ENCODE measurements around the gene TRMT1.
A peak's percentile ranks its signal among the peaks of the same experiment; 100 is the strongest.

Gene TRMT1

DNA sequence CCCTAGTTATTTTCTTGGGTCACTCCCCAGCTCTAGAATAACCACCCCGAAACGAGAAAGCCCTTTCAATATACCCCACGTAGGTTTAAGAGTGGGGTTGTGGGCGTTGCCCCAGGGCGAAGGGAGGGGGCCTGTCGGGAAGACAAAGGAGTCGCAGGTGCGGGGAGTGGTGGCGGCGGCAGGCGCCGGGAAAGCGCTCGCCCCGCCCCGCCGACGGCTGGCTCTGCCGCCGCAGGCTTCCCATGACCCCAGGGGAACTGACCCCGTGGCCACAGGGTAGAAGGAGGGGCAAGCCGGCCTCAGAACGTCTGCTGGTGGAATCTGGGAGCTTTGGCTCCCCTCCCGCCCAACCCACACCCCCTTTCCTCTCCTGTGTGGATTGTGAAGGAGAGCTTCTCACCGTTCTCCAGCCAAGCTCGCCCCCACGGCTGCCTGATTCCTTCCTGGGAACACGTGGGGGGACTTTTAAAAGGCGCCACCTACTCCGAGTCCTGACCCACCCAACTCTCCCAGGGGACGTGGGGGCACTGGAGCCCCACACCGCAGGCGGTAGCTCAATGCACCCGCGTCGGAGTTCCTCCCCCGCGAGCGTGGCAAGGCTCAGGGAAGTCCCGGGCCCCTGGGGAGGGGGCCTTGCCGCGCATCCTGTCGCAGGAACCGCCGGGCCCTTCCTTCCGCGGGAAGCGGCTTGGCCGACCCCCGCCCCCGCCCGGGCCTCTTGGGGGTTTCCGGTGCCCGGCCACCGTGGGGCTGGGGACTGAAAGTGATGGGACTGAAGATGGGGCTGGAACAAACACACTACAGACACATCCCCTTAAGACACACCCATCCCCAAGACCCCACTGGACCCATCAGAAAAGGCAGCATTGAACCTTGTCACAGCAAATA lies 39.2 kb upstream of the TRMT1 start:
- Histone ChIP-seq H3K9ac (peak overlapping the region; percentile 98; the same call in 1 of the 2 replicates), H3K27me3 (ENCODE audit: insufficient read depth, low read depth) (no peaks in the 10 kb centered on the region; the same call in 1 of the 2 replicates), H3K4me3 (IDR thresholded peaks at IDR 0.05; ENCODE audit: insufficient read depth, low read depth, low read length) (no peak overlapping the region)

DNA sequence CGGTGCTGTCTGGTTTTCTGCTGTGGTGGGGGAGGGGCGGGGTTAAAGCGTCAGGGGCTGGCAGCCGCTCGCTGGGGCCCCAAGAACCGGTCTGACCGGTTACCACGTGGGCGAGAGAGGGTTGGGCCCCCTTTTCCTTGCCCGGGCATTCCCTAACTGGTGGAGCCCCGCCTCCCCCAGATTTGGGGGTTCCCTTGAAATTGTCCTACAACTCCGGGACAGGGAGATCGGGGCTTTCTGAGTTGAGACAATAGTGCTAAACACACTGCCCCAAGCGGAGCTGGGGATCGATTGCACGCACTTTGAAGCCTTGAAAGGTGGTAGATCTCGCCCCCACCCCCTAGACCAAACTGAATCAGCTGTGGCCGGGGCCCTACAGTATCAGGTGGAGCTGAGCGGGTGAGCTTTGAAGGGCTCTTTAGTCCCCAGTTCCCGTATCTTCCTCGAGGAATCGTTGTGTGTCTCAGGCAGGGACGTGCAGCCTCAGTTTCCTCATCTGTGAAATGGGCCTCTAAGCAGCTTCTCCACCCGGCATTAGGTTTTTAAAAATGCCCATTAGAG lies 38.5 kb upstream of the TRMT1 start:
- Histone ChIP-seq H3K4me2 (peak overlapping the region; percentile 100), H3K4me3 (IDR thresholded peaks at IDR 0.05; ENCODE audit: insufficient read depth, low read depth, low read length) (no peak overlapping the region), H2AFZ (ENCODE audit: low read depth) (peak overlapping the region; percentile 16; the same call in 1 of the 2 replicates), H4K20me1 (ENCODE audit: insufficient read depth) (no peaks in the 10 kb centered on the region), H3K4me1 (ENCODE audit: low read depth, poor library complexity, severe bottlenecking) (peaks cover 26% of the 10 kb centered on the region), H3K79me2 (ENCODE audit: insufficient read depth, low read depth) (peaks cover 13% of the 10 kb centered on the region; the same call in 1 of the 2 replicates), H3K36me3 (ENCODE audit: insufficient read depth) (no peaks in the 10 kb centered on the region), H3K9ac (peak overlapping the region; percentile 98; the same call in 1 of the 2 replicates), H3K27me3 (ENCODE audit: insufficient read depth, low read depth) (no peaks in the 10 kb centered on the region; the same call in 1 of the 2 replicates), H3K27ac (peak overlapping the region; percentile 96)
- TF ChIP-seq, protein P1, sequence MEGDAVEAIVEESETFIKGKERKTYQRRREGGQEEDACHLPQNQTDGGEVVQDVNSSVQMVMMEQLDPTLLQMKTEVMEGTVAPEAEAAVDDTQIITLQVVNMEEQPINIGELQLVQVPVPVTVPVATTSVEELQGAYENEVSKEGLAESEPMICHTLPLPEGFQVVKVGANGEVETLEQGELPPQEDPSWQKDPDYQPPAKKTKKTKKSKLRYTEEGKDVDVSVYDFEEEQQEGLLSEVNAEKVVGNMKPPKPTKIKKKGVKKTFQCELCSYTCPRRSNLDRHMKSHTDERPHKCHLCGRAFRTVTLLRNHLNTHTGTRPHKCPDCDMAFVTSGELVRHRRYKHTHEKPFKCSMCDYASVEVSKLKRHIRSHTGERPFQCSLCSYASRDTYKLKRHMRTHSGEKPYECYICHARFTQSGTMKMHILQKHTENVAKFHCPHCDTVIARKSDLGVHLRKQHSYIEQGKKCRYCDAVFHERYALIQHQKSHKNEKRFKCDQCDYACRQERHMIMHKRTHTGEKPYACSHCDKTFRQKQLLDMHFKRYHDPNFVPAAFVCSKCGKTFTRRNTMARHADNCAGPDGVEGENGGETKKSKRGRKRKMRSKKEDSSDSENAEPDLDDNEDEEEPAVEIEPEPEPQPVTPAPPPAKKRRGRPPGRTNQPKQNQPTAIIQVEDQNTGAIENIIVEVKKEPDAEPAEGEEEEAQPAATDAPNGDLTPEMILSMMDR (conservative IDR thresholded peaks at IDR 0.05; ENCODE audit: low read depth, low read length) = 0 out of 2 replicates have a peak, but pooled peaks have one; percentile 21

More for the DNA sequence above, 39.2 kb upstream of the TRMT1 start:
- Histone ChIP-seq H2AFZ (ENCODE audit: low read depth) (peak overlapping the region; percentile 27; the same call in 1 of the 2 replicates), H3K36me3 (ENCODE audit: insufficient read depth) (no peaks in the 10 kb centered on the region), H3K79me2 (ENCODE audit: insufficient read depth, low read depth) (peaks cover 13% of the 10 kb centered on the region; the same call in 1 of the 2 replicates), H3K4me1 (ENCODE audit: low read depth, poor library complexity, severe bottlenecking) (peaks cover 26% of the 10 kb centered on the region), H3K27ac (peak overlapping the region; percentile 96), H4K20me1 (ENCODE audit: insufficient read depth) (no peaks in the 10 kb centered on the region), H3K4me2 (peak overlapping the region; percentile 100)
- TF ChIP-seq, protein P1 (conservative IDR thresholded peaks at IDR 0.05; ENCODE audit: low read depth, low read length) = 0 out of 2 replicates have a peak, but pooled peaks have one; percentile 2

DNA sequence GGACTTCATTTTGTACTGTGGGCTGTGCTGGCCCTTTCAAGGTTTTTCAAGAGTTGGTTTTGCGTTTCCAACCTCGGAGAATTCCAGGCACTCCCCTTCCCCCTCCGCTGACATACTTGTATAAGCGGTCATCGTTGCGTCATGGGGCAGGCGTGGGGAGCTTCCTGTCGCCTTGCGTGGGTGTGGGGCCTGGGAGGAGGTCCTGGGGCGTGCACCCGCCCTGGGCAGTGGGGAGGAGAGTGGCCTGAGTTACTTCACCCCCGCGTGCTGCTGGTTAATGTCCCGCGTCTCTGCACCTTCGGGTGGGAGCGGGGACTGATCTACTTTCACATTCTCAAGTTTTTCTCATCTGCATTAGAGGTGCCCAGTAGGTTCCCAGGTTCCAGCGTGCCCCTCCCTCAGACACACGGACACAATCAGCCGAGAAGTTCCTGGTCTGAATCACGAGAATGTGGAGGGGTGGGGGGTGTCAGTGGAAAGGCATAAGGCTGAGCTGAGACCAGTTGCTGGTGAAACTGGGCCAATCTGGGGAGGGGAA lies 37.8 kb upstream of the TRMT1 start:
- no peak overlapping the region for H2AFZ ChIP-seq (ENCODE audit: low read depth)
- TF ChIP-seq, protein P1 (conservative IDR thresholded peaks at IDR 0.05; ENCODE audit: low read depth, low read length) = no peak
- no peaks in the 10 kb centered on the region; the same call in 1 of the 2 replicates for H3K27me3 ChIP-seq (ENCODE audit: insufficient read depth, low read depth)
- no peaks in the 10 kb centered on the region for H3K36me3 ChIP-seq (ENCODE audit: insufficient read depth)
- H4K20me1 ChIP-seq (ENCODE audit: insufficient read depth) = no peaks in the 10 kb centered on the region
- H3K79me2 ChIP-seq (ENCODE audit: insufficient read depth, low read depth) = peaks cover 13% of the 10 kb centered on the region; the same call in 1 of the 2 replicates
- H3K4me2 ChIP-seq = peak overlapping the region; percentile 100
- peak overlapping the region; percentile 98 for H3K9ac ChIP-seq
- no peak overlapping the region for H3K4me3 ChIP-seq (IDR thresholded peaks at IDR 0.05; ENCODE audit: insufficient read depth, low read depth, low read length)
- H3K4me1 ChIP-seq (ENCODE audit: low read depth, poor library complexity, severe bottlenecking) = peaks cover 24% of the 10 kb centered on the region
- peak overlapping the region; percentile 96 for H3K27ac ChIP-seq

DNA sequence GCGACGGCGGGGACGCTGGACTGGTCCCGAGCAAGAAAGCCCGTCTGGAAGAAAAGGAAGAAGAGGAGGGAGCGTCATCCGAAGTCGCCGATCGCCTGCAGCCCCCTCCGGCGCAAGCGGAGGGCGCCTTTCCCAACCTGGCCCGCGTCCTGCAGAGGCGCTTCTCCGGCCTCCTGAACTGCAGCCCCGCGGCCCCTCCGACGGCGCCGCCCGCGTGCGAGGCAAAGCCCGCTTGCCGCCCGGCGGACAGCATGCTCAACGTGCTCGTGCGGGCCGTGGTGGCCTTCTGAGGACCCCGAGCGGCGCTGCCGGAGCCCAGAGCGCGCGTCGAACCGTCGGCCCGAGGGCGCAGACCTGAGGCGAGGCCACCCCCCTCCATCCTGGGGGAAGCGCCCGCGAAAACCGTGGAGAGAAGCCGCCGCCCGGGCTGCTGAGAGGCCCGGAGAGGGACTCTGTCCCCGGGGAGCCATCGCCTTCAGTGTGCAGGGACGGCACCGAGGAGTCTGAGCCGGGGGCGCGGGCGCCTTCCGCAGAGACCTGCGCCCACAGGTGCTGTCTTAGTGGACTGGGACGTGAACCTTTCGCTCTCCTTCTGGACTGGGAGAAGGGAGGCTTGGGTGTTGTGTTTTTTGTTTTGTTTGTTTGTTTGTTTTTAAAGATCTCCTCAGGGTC lies 37.2 kb upstream of the TRMT1 start:
- Histone ChIP-seq H3K4me3 (IDR thresholded peaks at IDR 0.05; ENCODE audit: insufficient read depth, low read depth, low read length) (no peak overlapping the region), H3K27ac (peak overlapping the region; percentile 96), H3K79me2 (ENCODE audit: insufficient read depth, low read depth) (peaks cover 13% of the 10 kb centered on the region; the same call in 1 of the 2 replicates), H3K36me3 (ENCODE audit: insufficient read depth) (no peaks in the 10 kb centered on the region), H3K27me3 (ENCODE audit: insufficient read depth, low read depth) (no peaks in the 10 kb centered on the region; the same call in 1 of the 2 replicates), H3K9ac (peak overlapping the region; percentile 98), H2AFZ (ENCODE audit: low read depth) (no peak overlapping the region), H3K4me2 (peak overlapping the region; percentile 100), H3K4me1 (ENCODE audit: low read depth, poor library complexity, severe bottlenecking) (peaks cover 24% of the 10 kb centered on the region), H4K20me1 (ENCODE audit: insufficient read depth) (no peaks in the 10 kb centered on the region)
- TF ChIP-seq, protein P1 (conservative IDR thresholded peaks at IDR 0.05; ENCODE audit: low read depth, low read length) = no peak

All from KMS-11 (cell line).